ENCODE results near the gene CALHM5.

The CALHM5 gene

GRCh38 chr6:116518621-116519368, 7.4 kb downstream of the CALHM5 start:
- Histone ChIP-seq H3K36me3 (ENCODE audit: control insufficient read depth in 4 of 4, insufficient read depth in 4 of 4, low read length in 3 of 4) (no peaks in the 10 kb centered on the region), H3K27ac (ENCODE audit: insufficient read depth in 1 of 2, low read depth in 1 of 2, low read length in 2 of 2, poor library complexity in 1 of 2, severe bottlenecking in 2 of 2) (no peak overlapping the region), H3K9me3 (ENCODE audit: control extremely low read depth in 1 of 5, control insufficient read depth in 4 of 5, insufficient read depth in 2 of 5, low read depth in 1 of 5, low read length in 4 of 5) (no peaks in the 10 kb centered on the region), H3K4me1 (ENCODE audit: control extremely low read depth in 1 of 4, control insufficient read depth in 4 of 4, insufficient read depth in 4 of 4, low read length in 3 of 4) (peaks cover 0 to 3% (median 0%) of the 10 kb centered on the region in 4 experiments), H3K4me3 (ENCODE audit: control insufficient read depth in 1 of 7, extremely low read depth in 1 of 7, insufficient read depth in 4 of 7, low read depth in 2 of 7, low read length in 6 of 7) (no peak overlapping the region), H3K27me3 (replicated peaks in 2 of 5; ENCODE audit: control insufficient read depth in 4 of 5, insufficient read depth in 5 of 5, low read length in 4 of 5) (no peaks in the 10 kb centered on the region)
- DNase-seq = peak in 2 of 3 donors; percentile 26 to 28
- POLR2A ChIA-PET = no interaction called here
- CTCF ChIA-PET = interaction anchor here (1.0 to 1.8 kb wide), 4 partner anchors 14 to 195 kb away, joined by 3 to 5 read pairs (median 4); no protein-coding TSS in a partner anchor
- 84% methylated on average over 4 of the region's 4 CpGs for WGBS (ENCODE audit: insufficient coverage)

- H3K36me3 ChIP-seq (ENCODE audit: control insufficient read depth in 4 of 4, insufficient read depth in 4 of 4, low read length in 3 of 4) = no peaks in the 10 kb centered on the region
- no CpG with 5 or more reads among the region's 2 CpGs for WGBS (ENCODE audit: insufficient coverage)
- H3K27ac ChIP-seq (ENCODE audit: insufficient read depth in 1 of 2, low read depth in 1 of 2, low read length in 2 of 2, poor library complexity in 1 of 2, severe bottlenecking in 2 of 2) = no peak overlapping the region
- no peaks in the 10 kb centered on the region for H3K27me3 ChIP-seq (replicated peaks in 2 of 5; ENCODE audit: control insufficient read depth in 4 of 5, insufficient read depth in 5 of 5, low read length in 4 of 5)
- no peaks in the 10 kb centered on the region for H3K9me3 ChIP-seq (ENCODE audit: control extremely low read depth in 1 of 5, control insufficient read depth in 4 of 5, insufficient read depth in 2 of 5, low read depth in 1 of 5, low read length in 4 of 5)
- H3K4me1 ChIP-seq (ENCODE audit: control extremely low read depth in 1 of 4, control insufficient read depth in 4 of 4, insufficient read depth in 4 of 4, low read length in 3 of 4) = no peaks in the 10 kb centered on the region
- no peak for DNase-seq
- ChIA-PET POLR2A (no interaction called here), CTCF (interaction anchor here (0.6 to 2.4 kb wide), 6 partner anchors 9 to 303 kb away, joined by 3 to 8 read pairs (median 4); no protein-coding TSS in a partner anchor)
- H3K4me3 ChIP-seq (ENCODE audit: control insufficient read depth in 1 of 7, extremely low read depth in 1 of 7, insufficient read depth in 4 of 7, low read depth in 2 of 7, low read length in 6 of 7) = no peak overlapping the region
Observed at GRCh38 chr6:116522896-116523295, 11.5 kb downstream of the CALHM5 start.

DNA sequence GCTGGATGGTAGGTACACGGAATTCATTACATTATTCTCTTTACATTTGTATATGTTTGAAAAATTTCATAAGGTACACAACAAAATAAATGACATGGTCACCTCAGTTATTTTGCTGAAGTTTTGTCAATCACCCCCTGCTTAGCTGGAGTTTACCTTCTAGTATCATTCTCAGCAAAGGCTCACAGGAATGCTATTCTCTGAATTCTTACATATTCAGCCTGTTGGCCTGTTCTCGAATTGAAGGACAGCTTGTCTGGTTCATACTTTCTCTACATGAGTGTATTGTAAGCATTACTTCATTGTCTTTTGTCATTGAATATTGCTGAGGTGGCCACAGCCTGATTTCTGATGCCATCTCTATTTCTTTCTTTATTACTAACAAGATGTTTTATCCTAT, 12.8 kb downstream of the CALHM5 start:
- no peaks in the 10 kb centered on the region for H3K36me3 ChIP-seq (ENCODE audit: control insufficient read depth in 4 of 4, insufficient read depth in 4 of 4, low read length in 3 of 4)
- ChIA-PET CTCF (interaction anchor here (0.8 kb wide), 2 partner anchors 9 to 78 kb away, joined by 3 to 4 read pairs; no protein-coding TSS in a partner anchor), POLR2A (interaction anchor here (0.6 kb wide), 1 partner anchor 246 kb away, joined by 3 read pairs; no protein-coding TSS in a partner anchor)
- H3K9me3 ChIP-seq (ENCODE audit: control extremely low read depth in 1 of 5, control insufficient read depth in 4 of 5, insufficient read depth in 2 of 5, low read depth in 1 of 5, low read length in 4 of 5) = no peaks in the 10 kb centered on the region
- no peak for DNase-seq
- peaks cover 0 to under 1% (median under 1%) of the 10 kb centered on the region in 4 experiments for H3K4me1 ChIP-seq (ENCODE audit: control extremely low read depth in 1 of 4, control insufficient read depth in 4 of 4, insufficient read depth in 4 of 4, low read length in 3 of 4)
- WGBS (ENCODE audit: insufficient coverage) = 100% methylated on average over 1 of the region's 2 CpGs
- no peaks in the 10 kb centered on the region for H3K27me3 ChIP-seq (replicated peaks in 2 of 5; ENCODE audit: control insufficient read depth in 4 of 5, insufficient read depth in 5 of 5, low read length in 4 of 5)
- H3K4me3 ChIP-seq (ENCODE audit: control insufficient read depth in 1 of 7, extremely low read depth in 1 of 7, insufficient read depth in 4 of 7, low read depth in 2 of 7, low read length in 6 of 7) = no peak overlapping the region
- no peak overlapping the region for H3K27ac ChIP-seq (ENCODE audit: insufficient read depth in 1 of 2, low read depth in 1 of 2, low read length in 2 of 2, poor library complexity in 1 of 2, severe bottlenecking in 2 of 2)

- no peaks in the 10 kb centered on the region for H3K27me3 ChIP-seq (replicated peaks in 2 of 5; ENCODE audit: control insufficient read depth in 4 of 5, insufficient read depth in 5 of 5, low read length in 4 of 5)
- no peak for DNase-seq
- peaks cover 0 to 9% (median 2%) of the 10 kb centered on the region in 4 experiments for H3K4me1 ChIP-seq (ENCODE audit: control extremely low read depth in 1 of 4, control insufficient read depth in 4 of 4, insufficient read depth in 4 of 4, low read length in 3 of 4)
- no peaks in the 10 kb centered on the region for H3K36me3 ChIP-seq (ENCODE audit: control insufficient read depth in 4 of 4, insufficient read depth in 4 of 4, low read length in 3 of 4)
- no peak overlapping the region for H3K27ac ChIP-seq (ENCODE audit: insufficient read depth in 1 of 2, low read depth in 1 of 2, low read length in 2 of 2, poor library complexity in 1 of 2, severe bottlenecking in 2 of 2)
- ChIA-PET CTCF (no interaction called here), POLR2A (no interaction called here)
- no peaks in the 10 kb centered on the region for H3K9me3 ChIP-seq (ENCODE audit: control extremely low read depth in 1 of 5, control insufficient read depth in 4 of 5, insufficient read depth in 2 of 5, low read depth in 1 of 5, low read length in 4 of 5)
- H3K4me3 ChIP-seq (ENCODE audit: control insufficient read depth in 1 of 7, extremely low read depth in 1 of 7, insufficient read depth in 4 of 7, low read depth in 2 of 7, low read length in 6 of 7) = no peak overlapping the region
- WGBS (ENCODE audit: insufficient coverage) = no CpG with 5 or more reads among the region's 1 CpG
Observed at GRCh38 chr6:116528133-116528532, 16.7 kb downstream of the CALHM5 start.

DNA sequence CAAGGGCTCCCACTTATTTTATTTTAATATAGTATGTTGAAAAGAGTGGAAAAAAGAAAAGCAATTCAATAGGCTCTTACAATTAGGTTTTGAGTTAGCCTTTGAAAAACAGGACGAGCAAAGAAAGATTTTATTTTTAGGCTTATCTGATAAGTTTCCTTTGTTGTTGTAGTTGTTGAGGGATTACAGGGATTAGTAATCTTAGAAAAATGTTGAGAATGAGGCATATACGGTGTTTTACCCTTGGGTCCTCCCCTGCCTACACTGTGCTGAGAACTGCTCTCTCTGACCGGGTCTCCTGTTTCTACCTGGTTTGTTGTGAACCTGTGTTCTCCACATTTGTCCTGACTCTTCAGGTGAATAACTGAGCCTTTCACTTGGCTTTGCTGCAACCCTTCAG, 17.3 kb downstream of the CALHM5 start:
- CTCF ChIA-PET = interaction anchor here (0.8 to 1.2 kb wide), 3 partner anchors 13 to 239 kb away, joined by 3 to 4 read pairs (median 3); no protein-coding TSS in a partner anchor
- POLR2A ChIA-PET = no interaction called here

DNA sequence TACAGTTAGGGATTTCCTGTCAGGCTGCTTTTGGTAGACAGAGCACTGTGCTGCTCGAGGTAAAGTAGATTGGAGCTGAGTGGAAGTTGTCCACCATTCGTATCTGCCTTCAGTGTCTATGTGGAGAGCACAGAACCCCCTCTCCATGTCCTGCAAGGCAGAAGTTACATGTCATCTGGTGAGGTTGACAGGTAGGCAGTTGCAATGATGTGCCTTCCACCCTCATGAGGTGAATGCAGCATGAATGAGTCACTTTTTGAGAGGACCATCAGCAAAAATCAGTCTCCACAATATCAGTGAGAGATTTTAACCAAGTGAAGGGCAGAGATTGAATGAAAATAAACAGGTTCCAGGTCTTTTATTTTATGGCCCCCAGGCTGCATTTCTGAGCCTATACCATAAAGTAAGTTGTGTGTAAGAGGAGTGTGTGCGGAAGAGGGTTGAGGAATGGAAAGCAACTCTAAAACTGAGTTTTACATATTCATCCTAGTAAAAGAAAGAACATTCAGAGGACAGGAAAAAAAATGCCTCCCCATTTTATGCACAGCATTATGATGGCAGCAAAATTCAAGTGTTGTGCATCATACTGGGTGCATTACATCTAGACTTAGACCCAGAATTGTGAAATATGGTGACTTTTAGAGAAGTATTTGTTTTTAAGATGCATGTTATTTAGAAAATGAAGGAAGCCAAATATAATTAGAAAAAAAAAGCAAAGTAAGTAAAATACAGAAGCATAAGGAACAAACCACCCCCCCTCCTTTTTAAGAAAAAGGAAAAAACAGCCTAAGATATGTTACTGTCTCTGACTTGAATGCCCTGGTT, 18.2 kb downstream of the CALHM5 start:
- no peaks in the 10 kb centered on the region for H3K9me3 ChIP-seq (ENCODE audit: control extremely low read depth in 1 of 5, control insufficient read depth in 4 of 5, insufficient read depth in 2 of 5, low read depth in 1 of 5, low read length in 4 of 5)
- POLR2A ChIA-PET = no interaction called here
- H3K36me3 ChIP-seq (ENCODE audit: control insufficient read depth in 4 of 4, insufficient read depth in 4 of 4, low read length in 3 of 4) = no peaks in the 10 kb centered on the region
- H3K4me1 ChIP-seq (ENCODE audit: control extremely low read depth in 1 of 4, control insufficient read depth in 4 of 4, insufficient read depth in 4 of 4, low read length in 3 of 4) = peaks cover 0 to 9% (median 2%) of the 10 kb centered on the region in 4 experiments
- H3K4me3 ChIP-seq (ENCODE audit: control insufficient read depth in 1 of 7, extremely low read depth in 1 of 7, insufficient read depth in 4 of 7, low read depth in 2 of 7, low read length in 6 of 7) = no peak overlapping the region
- peak in 2 of 3 donors; percentile 7 to 31 for DNase-seq
- no CpG with 5 or more reads among the region's 3 CpGs for WGBS (ENCODE audit: insufficient coverage)
- H3K27me3 ChIP-seq (replicated peaks in 2 of 5; ENCODE audit: control insufficient read depth in 4 of 5, insufficient read depth in 5 of 5, low read length in 4 of 5) = no peaks in the 10 kb centered on the region
- H3K27ac ChIP-seq (ENCODE audit: insufficient read depth in 1 of 2, low read depth in 1 of 2, low read length in 2 of 2, poor library complexity in 1 of 2, severe bottlenecking in 2 of 2) = no peak overlapping the region
- CTCF ChIA-PET = interaction anchor here (0.8 to 1.5 kb wide), 5 partner anchors 12 to 242 kb away, joined by 3 to 9 read pairs (median 4); no protein-coding TSS in a partner anchor

More for the DNA sequence above, 17.3 kb downstream of the CALHM5 start:
- no peaks in the 10 kb centered on the region for H3K36me3 ChIP-seq (ENCODE audit: control insufficient read depth in 4 of 4, insufficient read depth in 4 of 4, low read length in 3 of 4)
- H3K27ac ChIP-seq (ENCODE audit: insufficient read depth in 1 of 2, low read depth in 1 of 2, low read length in 2 of 2, poor library complexity in 1 of 2, severe bottlenecking in 2 of 2) = no peak overlapping the region
- 91% methylated on average over 3 of the region's 3 CpGs for WGBS (ENCODE audit: insufficient coverage)
- no peaks in the 10 kb centered on the region for H3K9me3 ChIP-seq (ENCODE audit: control extremely low read depth in 1 of 5, control insufficient read depth in 4 of 5, insufficient read depth in 2 of 5, low read depth in 1 of 5, low read length in 4 of 5)
- peaks cover 0 to 9% (median 2%) of the 10 kb centered on the region in 4 experiments for H3K4me1 ChIP-seq (ENCODE audit: control extremely low read depth in 1 of 4, control insufficient read depth in 4 of 4, insufficient read depth in 4 of 4, low read length in 3 of 4)
- no peaks in the 10 kb centered on the region for H3K27me3 ChIP-seq (replicated peaks in 2 of 5; ENCODE audit: control insufficient read depth in 4 of 5, insufficient read depth in 5 of 5, low read length in 4 of 5)
- DNase-seq = no peak
- H3K4me3 ChIP-seq (ENCODE audit: control insufficient read depth in 1 of 7, extremely low read depth in 1 of 7, insufficient read depth in 4 of 7, low read depth in 2 of 7, low read length in 6 of 7) = no peak overlapping the region
